GM20000 (cell line): ENCODE data around the gene CARF.

Experiments
- DNase-seq: peaks from one replicate; pipeline ENCODE4 v3.0.0; 2012; ENCODE audit warnings: low spot score
- CTCF ChIP-seq: IDR thresholded peaks from 2 replicates; pipeline ENCODE4 v1.5.1; 2012; ENCODE audit warnings: mild to moderate bottlenecking, control low read depth; ENCODE audit errors: extremely low read depth, missing control alignments

CARF gene

GRCh38 chr2:202911512-202912341 is at the start of gene CARF, which contains the start of gene WDR12:
Gene CARF, plus strand, starts transcription at chr2:202912275. Its CDS starts 29,628 bp downstream, at chr2:202941903.
Gene WDR12, minus strand, starts transcription at chr2:202911673. Its CDS starts 197 bp downstream, at chr2:202911476.
- TF ChIP-seq CTCF = no peak
- peak; percentile 92 for DNase-seq

GRCh38 chr2:202870431-202871299 is 41.4 kb upstream of the CARF start:
- peak; percentile 57 for TF ChIP-seq CTCF
- peak; percentile 83 for DNase-seq

GRCh38 chr2:202871300-202872141 is 40.6 kb upstream of the CARF start, which contains the start of gene ICA1L:
Gene ICA1L, minus strand, starts transcription at chr2:202871766. Its CDS starts 42,757 bp downstream, at chr2:202829009.
- no peak for TF ChIP-seq CTCF
- DNase-seq = peak; percentile 84

- no peak for DNase-seq
- no peak for TF ChIP-seq CTCF
These were observed 34.4 kb upstream of the CARF start for GRCh38 chr2:202877699-202878098.

- TF ChIP-seq CTCF = no peak
- no peak for DNase-seq
These were observed 30.5 kb upstream of the CARF start for GRCh38 chr2:202881570-202881969.

- TF ChIP-seq CTCF = no peak
- no peak for DNase-seq
These were observed 27.9 kb upstream of the CARF start for GRCh38 chr2:202883987-202884675.
